Adrenal gland (tissue), 5 donors: ENCODE measurements around the gene TRIO.

Experiments used
- CTCF ChIP-seq, 6 experiments: fragments of 450-650 bp in 4 of 6; fragments of 200-600 bp in 2 of 6; sonication (generic) in 1 of 6; IDR thresholded peaks; 1 replicate in 5 of 6; 2 replicates in 1 of 6; pipeline versions ENCODE4 v1.5.1 to v1.8.0; 2016 to 2021; ENCODE audit warnings: antibody characterized with exemption in 6 of 6, mild to moderate bottlenecking in 2 of 6, moderate library complexity in 1 of 6
- POLR2A ChIP-seq, 2 donors: fragments of 450-650 bp; IDR thresholded peaks; one replicate each; pipeline ENCODE4 v1.6.1; 2017; ENCODE audit warnings: antibody characterized with exemption in 2 of 2, mild to moderate bottlenecking in 2 of 2, moderate library complexity in 1 of 2
- donor health status: DM: no; HTN: no; CAD: no.

- TF ChIP-seq CTCF (IDR thresholded peaks at IDR 0.05) (no peak), POLR2A (IDR thresholded peaks at IDR 0.05) (no peak)
Measured at GRCh38 chr5:14339468-14339867, 196.3 kb downstream of the TRIO start.
